Lung (tissue), 12 donors: Measurements from ENCODE around the gene STRIP1. TPM values are rescaled to one million over a fixed set of nuclear protein-coding genes. Genes with fewer than 3 reads are reported as not detected.

Source experiments
- ATAC-seq: fragments of 200-7000 bp; cut with Tn5 transposase; one replicate; pipeline ENCODE4 v1.9.1; 2020; ENCODE audit warnings: moderate number of reproducible peaks; ENCODE audit not compliant: insufficient read depth, low FRiP score
- DNase-seq, 3 donors: peaks; one replicate each; pipeline ENCODE4 v3.0.0-alpha.2; 2013 to 2017
- H3K27ac ChIP-seq, 2 donors: one replicate each; pipeline ENCODE4 v1.5.1; 2013; ENCODE audit warnings: mild to moderate bottlenecking in 2 of 2, moderate library complexity in 2 of 2, control low read depth in 1 of 2, inconsistent platforms in 1 of 2, low read depth in 1 of 2, low read length in 1 of 2
- H3K27me3 ChIP-seq, 3 donors: one replicate each; pipeline ENCODE4 v1.5.1; 2013; ENCODE audit warnings: low read length in 2 of 3; ENCODE audit not compliant: control insufficient read depth in 3 of 3, insufficient read depth in 3 of 3
- H3K36me3 ChIP-seq, 4 donors: one replicate each; pipeline ENCODE4 v1.5.1; 2013; ENCODE audit warnings: low read length in 4 of 4, mild to moderate bottlenecking in 1 of 4, moderate library complexity in 1 of 4; ENCODE audit not compliant: control insufficient read depth in 4 of 4, insufficient read depth in 4 of 4
- H3K4me1 ChIP-seq, 5 donors: one replicate each; pipeline ENCODE4 v1.5.1; 2013; ENCODE audit warnings: low read length in 5 of 5, mild to moderate bottlenecking in 2 of 5, moderate library complexity in 1 of 5; ENCODE audit not compliant: control insufficient read depth in 5 of 5, insufficient read depth in 5 of 5
- H3K4me3 ChIP-seq: one replicate; pipeline ENCODE4 v1.5.1; 2013; ENCODE audit warnings: mild to moderate bottlenecking, control low read depth, moderate library complexity
- H3K9ac ChIP-seq, 2 donors: one replicate each; pipeline ENCODE4 v1.5.1; 2013; ENCODE audit warnings: low read length in 2 of 2, control low read depth in 1 of 2; ENCODE audit not compliant: insufficient read depth in 1 of 2
- H3K9me3 ChIP-seq, 4 donors: one replicate each; pipeline ENCODE4 v1.5.1; 2013; ENCODE audit warnings: low read length in 3 of 4, mild to moderate bottlenecking in 1 of 4, moderate library complexity in 1 of 4; ENCODE audit not compliant: control insufficient read depth in 4 of 4, insufficient read depth in 3 of 4
- CTCF ChIP-seq: IDR thresholded peaks from 2 replicates; pipeline ENCODE4 v1.5.1; 2012; ENCODE audit warnings: mild to moderate bottlenecking; ENCODE audit errors: control extremely low read depth, extremely low read depth
- WGBS, 2 donors: extraction: QIAGEN DNeasy Blood & Tissue Kit; methylation state at CpG; one replicate each; pipeline ENCODE4 v1.1.7; 2013; 5-methylcytosine and 5-hydroxymethylcytosine counted together
- polyA plus RNA-seq, 2 donors: library from polyadenylated mRNA; stranded (reverse); fragments of 200-250 nt; gene quantifications; one replicate each; pipeline ENCODE4 v1.2.1, GENCODE V29; 2013
- total RNA-seq, 2 donors: library from RNA; depleted of rRNA in 1 of 2; stranded (reverse); fragments of >200 nt in 1 of 2; gene quantifications; one replicate each; pipeline ENCODE4 v1.2.1, GENCODE V29; 2014 to 2021
- donor health status: control.
- donor health status: control.
- donor health status: Bipolar disorder and iron deficiency.
- donor health status: healthy.
- donor health status: DM: yes; HTN: yes; CAD: no.

Gene STRIP1
- total and polyA plus RNA-seq, 4 donors, result 11.7 to 68.2 (median 28.5) TPM

- Histone ChIP-seq H3K36me3 (no peaks in the 10 kb centered on the region), H3K4me1 (peaks cover 0 to 11% (median 0%) of the 10 kb centered on the region in 5 donors), H3K9ac (no peak overlapping the region), H3K4me3 (no peak overlapping the region), H3K9me3 (no peaks in the 10 kb centered on the region), H3K27ac (no peak overlapping the region), H3K27me3 (peaks cover 0 to 64% (median 55%) of the 10 kb centered on the region in 3 donors)
- DNase-seq, result no peak
- 90% methylated on average over 5 of the region's 5 CpGs for WGBS, 2 donors
- no peak for TF ChIP-seq CTCF
- ATAC-seq, result no peak
Observed at GRCh38 chr1:110085671-110086070, 51.2 kb downstream of the STRIP1 start.

DNA sequence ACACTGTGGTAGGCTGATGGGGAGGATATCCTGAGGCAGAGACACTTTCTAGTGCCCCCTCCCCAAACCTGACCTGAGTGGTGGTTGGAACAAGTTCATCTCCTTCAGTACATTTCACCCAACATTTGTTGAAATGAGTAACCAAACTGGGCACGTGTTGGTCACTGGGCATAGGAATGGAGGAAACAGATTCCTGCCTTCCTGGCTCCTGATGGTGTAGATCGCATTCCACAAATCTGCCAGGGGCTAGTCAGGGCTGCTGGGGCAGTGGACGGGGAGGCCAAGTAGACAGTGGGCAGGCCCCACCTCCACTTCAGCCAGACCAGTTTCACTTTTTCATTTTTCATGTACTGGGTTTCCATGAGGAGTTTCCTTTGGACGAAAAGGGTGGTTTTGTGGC lies 52.5 kb downstream of the STRIP1 start:
- H3K27me3 ChIP-seq, result peaks cover 0 to 60% (median 59%) of the 10 kb centered on the region in 3 donors
- WGBS, 2 donors, result 62 to 70% methylated on average over 4 of the region's 4 CpGs

DNA sequence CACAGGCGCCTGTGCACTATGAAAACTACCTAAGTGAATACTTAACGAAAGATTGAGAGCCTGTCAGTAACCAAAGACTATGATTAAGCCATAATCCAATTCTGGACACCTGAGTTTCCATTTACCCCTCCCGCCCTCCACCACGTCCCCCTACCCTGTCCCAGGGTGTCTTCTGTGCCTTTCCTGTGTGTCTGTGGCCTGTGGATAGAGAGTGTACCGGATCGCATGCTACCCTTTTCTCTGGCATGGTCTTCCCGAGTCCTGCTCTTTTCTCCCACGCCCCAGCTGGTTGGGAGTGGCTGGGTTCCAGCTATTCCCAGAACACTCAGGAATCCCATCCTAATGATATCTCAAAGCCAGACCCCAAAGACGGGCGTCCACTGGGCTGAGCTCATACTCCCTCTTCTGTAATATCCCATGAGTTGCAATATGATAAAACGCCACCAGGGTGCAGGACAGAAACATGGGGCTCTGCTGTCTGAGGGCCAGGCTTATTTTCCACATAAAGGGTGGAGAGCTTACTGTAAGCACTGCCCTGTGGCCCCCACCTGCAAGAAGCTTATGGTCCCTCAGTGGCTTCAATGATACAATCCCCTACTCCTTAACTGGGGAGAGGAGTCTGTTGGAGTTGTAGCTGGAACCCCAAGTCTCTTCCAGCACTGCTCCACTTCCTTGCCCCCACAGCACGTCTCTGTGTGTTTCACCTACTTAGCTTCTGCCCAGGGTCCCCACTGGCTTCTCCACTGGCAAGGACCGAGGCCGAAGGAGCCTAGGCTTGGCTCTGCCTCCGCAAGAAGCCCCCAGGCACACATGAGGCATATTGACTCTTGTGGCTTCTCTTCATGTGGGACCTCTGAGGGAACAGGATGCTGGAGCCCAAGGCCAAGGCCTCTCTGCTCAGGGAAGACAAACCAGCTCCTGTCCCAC lies 53.7 kb downstream of the STRIP1 start:
- Histone ChIP-seq H3K36me3 (no peaks in the 10 kb centered on the region), H3K4me3 (no peak overlapping the region), H3K27me3 (peaks cover 0 to 54% (median 53%) of the 10 kb centered on the region in 3 donors), H3K9me3 (no peaks in the 10 kb centered on the region), H3K9ac (no peak overlapping the region), H3K27ac (no peak overlapping the region), H3K4me1 (peaks cover 0 to 11% (median 0%) of the 10 kb centered on the region in 5 donors)
- WGBS, 2 donors, result 53 to 58% methylated on average over 15 of the region's 15 CpGs
- TF ChIP-seq CTCF, result peak; percentile 55
- DNase-seq, result peak; percentile 32 to 52 (median 50)
- peak; percentile 70 for ATAC-seq

More for the DNA sequence above, 52.5 kb downstream of the STRIP1 start:
- no peak for TF ChIP-seq CTCF
- no peak overlapping the region for H3K9ac ChIP-seq
- ATAC-seq, result no peak
- H3K27ac ChIP-seq, result no peak overlapping the region
- no peak overlapping the region for H3K4me3 ChIP-seq
- no peak for DNase-seq
- peaks cover 0 to 11% (median 0%) of the 10 kb centered on the region in 5 donors for H3K4me1 ChIP-seq
- H3K9me3 ChIP-seq, result no peaks in the 10 kb centered on the region
- no peaks in the 10 kb centered on the region for H3K36me3 ChIP-seq
